Activated B cell treated with CpG ODN at 0.5 μM for 24 hours (primary cell): ENCODE data around the gene RNF31. TPM values are rescaled to one million over a fixed set of nuclear protein-coding genes. Genes with fewer than 3 reads are reported as not detected.

ENCODE experiments used
- ATAC-seq: fragments of 200-7000 bp; cut with Tn5 transposase; one replicate; pipeline ENCODE4 v1.10.0; 2021; ENCODE audit warnings: low read depth, mild to moderate bottlenecking, moderate library complexity
- CTCF ChIA-PET: fragments of 350-600 bp; sonication (Branson Sonifier 250); formaldehyde crosslinking; loops from one replicate; lab custom pipeline; 2021; ENCODE audit warnings: antibody characterized with exemption; lab: Charles Lee
- POLR2A ChIA-PET: fragments of 350-600 bp; sonication (Branson Sonifier 250); formaldehyde crosslinking; loops from one replicate; lab custom pipeline; 2021; ENCODE audit warnings: antibody characterized with exemption; lab: Charles Lee
- DNase-seq: peaks from one replicate; pipeline ENCODE4 v3.0.0; 2022
- H3K27ac Mint-ChIP-seq: one replicate; pipeline ENCODE4 v1.8.0; 2020; ENCODE audit warnings: mixed read lengths
- H3K27me3 Mint-ChIP-seq: one replicate; pipeline ENCODE4 v1.8.0; 2021; ENCODE audit warnings: mixed read lengths
- H3K36me3 Mint-ChIP-seq: one replicate; pipeline ENCODE4 v1.8.0; 2021; ENCODE audit warnings: low read depth, mixed read lengths
- H3K4me1 Mint-ChIP-seq: one replicate; pipeline ENCODE4 v1.8.0; 2021; ENCODE audit warnings: mixed read lengths
- H3K4me3 Mint-ChIP-seq: one replicate; pipeline ENCODE4 v1.8.0; 2020; ENCODE audit warnings: mild to moderate bottlenecking, mixed read lengths
- H3K9me3 Mint-ChIP-seq: one replicate; pipeline ENCODE4 v1.8.0; 2020; ENCODE audit warnings: mixed read lengths
- intact Hi-C: fragments of 100-400 bp; cut with micrococcal nuclease; formaldehyde crosslinking; loops from one replicate; pipeline ENCODE4 v1.15.1; 2024
- total RNA-seq: library from RNA; stranded (reverse); gene quantifications from 2 replicates; pipeline ENCODE4 v1.2.3, GENCODE V29; 2022
- TF ChIP-seq, protein P1 (sequence below): fragments of 200-600 bp; IDR thresholded peaks from one replicate; pipeline ENCODE4 v1.8.0; 2022; ENCODE audit warnings: antibody characterized with exemption, mild to moderate bottlenecking

RNF31 gene
- total RNA-seq, 1 donor from 2014 or later: 99.8 TPM

DNA sequence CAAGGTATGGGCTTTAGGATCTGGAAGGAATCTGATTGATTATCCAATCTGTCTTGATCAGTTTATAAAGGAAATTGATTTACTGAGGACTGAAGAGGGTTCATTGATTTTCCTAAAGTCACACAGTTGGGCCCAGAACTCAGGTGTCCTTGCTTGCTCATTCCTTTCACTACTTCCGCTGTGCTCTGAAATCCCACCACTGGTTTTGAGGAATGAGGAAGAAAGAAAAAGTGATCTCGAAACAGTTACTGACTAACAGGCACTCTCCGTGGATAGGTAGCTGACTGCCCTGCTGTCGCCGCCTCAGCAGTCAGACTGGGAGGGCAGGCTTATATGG is 16.9 kb upstream of the RNF31 start, which contains the start of gene FITM1:
TSS of gene FITM1 (plus strand) at position 280 of the 337 bp plus-strand sequence. CDS start 905 bp downstream, outside the sequence.
- POLR2A ChIA-PET: interaction anchor here (0.6 kb wide), 1 partner anchor 78 kb away, joined by 3 read pairs; the partner anchor contains the start of gene CARMIL3
- TF ChIP-seq, protein P1, sequence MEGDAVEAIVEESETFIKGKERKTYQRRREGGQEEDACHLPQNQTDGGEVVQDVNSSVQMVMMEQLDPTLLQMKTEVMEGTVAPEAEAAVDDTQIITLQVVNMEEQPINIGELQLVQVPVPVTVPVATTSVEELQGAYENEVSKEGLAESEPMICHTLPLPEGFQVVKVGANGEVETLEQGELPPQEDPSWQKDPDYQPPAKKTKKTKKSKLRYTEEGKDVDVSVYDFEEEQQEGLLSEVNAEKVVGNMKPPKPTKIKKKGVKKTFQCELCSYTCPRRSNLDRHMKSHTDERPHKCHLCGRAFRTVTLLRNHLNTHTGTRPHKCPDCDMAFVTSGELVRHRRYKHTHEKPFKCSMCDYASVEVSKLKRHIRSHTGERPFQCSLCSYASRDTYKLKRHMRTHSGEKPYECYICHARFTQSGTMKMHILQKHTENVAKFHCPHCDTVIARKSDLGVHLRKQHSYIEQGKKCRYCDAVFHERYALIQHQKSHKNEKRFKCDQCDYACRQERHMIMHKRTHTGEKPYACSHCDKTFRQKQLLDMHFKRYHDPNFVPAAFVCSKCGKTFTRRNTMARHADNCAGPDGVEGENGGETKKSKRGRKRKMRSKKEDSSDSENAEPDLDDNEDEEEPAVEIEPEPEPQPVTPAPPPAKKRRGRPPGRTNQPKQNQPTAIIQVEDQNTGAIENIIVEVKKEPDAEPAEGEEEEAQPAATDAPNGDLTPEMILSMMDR: no peak
- Mint-ChIP-seq H3K9me3 (no peaks in the 10 kb centered on the region), H3K27me3 (no peaks in the 10 kb centered on the region), H3K36me3 (peaks cover 3% of the 10 kb centered on the region), H3K4me3 (no peak within 1 kb of the TSS), H3K4me1 (peaks cover 30% of the 10 kb centered on the region), H3K27ac (no peak within 1 kb of the TSS)
- CTCF ChIA-PET: no interaction called here
- intact Hi-C loops: no loop called here
- DNase-seq: no peak
- ATAC-seq: no peak

DNA sequence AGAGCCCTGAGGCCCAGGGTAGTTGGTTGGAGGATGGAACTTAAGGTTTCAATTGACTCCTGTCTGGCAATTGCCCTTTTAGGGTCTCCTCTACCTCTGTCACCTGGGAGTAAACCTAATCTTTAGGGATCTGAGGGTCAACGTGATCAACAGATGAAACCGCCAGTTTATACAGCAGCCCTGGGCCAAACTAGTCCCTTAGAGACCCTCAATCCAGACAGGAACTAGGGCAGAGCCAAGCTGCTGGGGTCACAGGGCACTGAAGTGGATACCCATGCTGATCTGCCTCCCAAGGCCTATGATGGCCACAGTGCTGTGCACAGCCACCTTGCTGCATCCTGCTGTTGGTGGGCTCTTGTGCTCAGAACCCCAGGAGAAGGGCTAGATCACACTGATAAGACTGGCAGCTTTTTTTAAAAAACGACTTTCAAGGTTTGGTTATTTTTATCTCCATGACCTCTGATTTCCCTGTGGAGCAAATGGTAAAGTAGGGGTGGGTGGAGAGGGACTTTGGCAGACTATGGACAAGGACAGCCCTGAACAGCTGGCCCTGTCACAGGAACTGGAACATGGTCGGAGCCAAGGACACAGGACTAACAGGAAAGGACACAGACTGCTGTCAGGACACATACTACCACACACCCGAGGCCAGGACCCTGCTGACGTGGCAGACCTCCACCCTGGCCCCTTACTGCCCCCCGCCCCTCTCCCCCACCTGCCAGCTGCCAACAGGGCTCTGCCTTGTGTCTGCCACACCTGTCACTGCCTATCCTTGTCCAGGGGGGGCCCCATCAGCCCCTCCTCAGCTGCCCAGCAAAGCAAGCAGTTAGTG is 16.4 kb upstream of the RNF31 start:
- ChIA-PET CTCF (interaction anchor here (2.0 kb wide), 1 partner anchor 15 kb away, joined by 5 read pairs; the partner anchor contains the start of gene NRL), POLR2A (interaction anchor here (0.7 to 1.9 kb wide), 4 partner anchors 13 to 141 kb away, joined by 5 to 7 read pairs (median 6); partner anchors contain the start of genes DCAF11, IRF9 and NRL)
- Mint-ChIP-seq H3K4me3 (no peak overlapping the region), H3K27ac (no peak overlapping the region), H3K9me3 (no peaks in the 10 kb centered on the region), H3K36me3 (peaks cover 3% of the 10 kb centered on the region), H3K27me3 (no peaks in the 10 kb centered on the region), H3K4me1 (peaks cover 32% of the 10 kb centered on the region)
- intact Hi-C loops: no loop called here
- TF ChIP-seq, protein P1: no peak
- DNase-seq (no peak), ATAC-seq (no peak)

DNA sequence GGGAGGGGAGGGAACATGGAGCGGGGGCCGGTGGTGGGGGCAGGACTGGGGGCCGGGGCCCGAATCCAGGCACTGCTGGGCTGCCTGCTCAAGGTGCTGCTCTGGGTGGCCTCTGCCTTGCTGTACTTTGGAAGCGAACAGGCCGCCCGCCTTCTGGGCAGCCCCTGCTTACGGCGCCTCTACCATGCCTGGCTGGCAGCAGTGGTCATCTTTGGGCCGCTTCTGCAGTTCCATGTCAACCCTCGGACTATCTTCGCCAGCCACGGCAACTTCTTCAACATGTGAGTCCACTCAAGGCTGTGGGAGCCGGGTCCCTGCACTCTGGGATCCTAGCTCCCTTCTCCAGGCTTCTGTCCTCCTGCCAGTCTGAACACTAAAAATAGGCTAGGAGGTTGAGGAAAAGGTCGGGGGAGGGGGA is 15.7 kb upstream of the RNF31 start:
- ATAC-seq: no peak
- intact Hi-C loops: no loop called here
- CTCF ChIA-PET: interaction anchor here (2.0 kb wide), 1 partner anchor 16 kb away, joined by 5 read pairs; the partner anchor contains the start of gene NRL
- Mint-ChIP-seq H3K9me3 (no peaks in the 10 kb centered on the region), H3K4me1 (peaks cover 34% of the 10 kb centered on the region), H3K36me3 (peaks cover 5% of the 10 kb centered on the region), H3K27ac (no peak overlapping the region), H3K4me3 (no peak overlapping the region), H3K27me3 (no peaks in the 10 kb centered on the region)
- no peak for DNase-seq
- POLR2A ChIA-PET: interaction anchor here (0.7 to 1.9 kb wide), 4 partner anchors 14 to 142 kb away, joined by 5 to 7 read pairs (median 6); partner anchors contain the start of genes DCAF11, IRF9 and NRL
- TF ChIP-seq, protein P1: no peak

DNA sequence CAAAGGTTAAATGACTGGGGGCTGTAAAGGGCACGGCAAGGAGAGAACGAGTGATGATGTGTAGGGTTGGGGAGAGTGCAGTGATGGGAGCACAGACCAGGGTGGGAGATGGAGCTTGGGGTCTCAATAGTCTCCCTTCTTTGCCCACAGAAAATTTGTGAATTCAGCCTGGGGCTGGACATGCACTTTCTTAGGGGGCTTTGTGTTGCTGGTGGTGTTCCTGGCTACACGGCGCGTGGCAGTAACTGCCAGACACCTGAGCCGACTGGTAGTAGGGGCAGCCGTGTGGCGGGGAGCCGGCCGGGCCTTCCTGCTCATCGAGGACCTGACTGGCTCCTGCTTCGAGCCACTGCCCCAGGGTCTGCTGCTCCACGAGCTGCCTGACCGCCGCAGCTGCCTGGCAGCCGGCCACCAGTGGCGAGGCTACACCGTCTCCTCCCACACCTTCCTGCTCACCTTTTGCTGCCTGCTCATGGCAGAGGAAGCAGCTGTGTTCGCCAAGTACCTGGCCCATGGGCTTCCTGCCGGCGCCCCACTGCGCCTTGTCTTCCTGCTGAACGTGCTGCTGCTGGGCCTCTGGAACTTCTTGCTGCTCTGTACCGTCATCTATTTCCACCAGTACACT is 15.1 kb upstream of the RNF31 start:
- DNase-seq: no peak
- TF ChIP-seq, protein P1: no peak
- Mint-ChIP-seq H3K27ac (peak overlapping the region; percentile 50), H3K9me3 (no peaks in the 10 kb centered on the region), H3K27me3 (no peaks in the 10 kb centered on the region), H3K36me3 (peaks cover 11% of the 10 kb centered on the region), H3K4me3 (no peak overlapping the region), H3K4me1 (peaks cover 36% of the 10 kb centered on the region)
- POLR2A ChIA-PET: interaction anchor here (0.6 to 1.9 kb wide), 5 partner anchors 14 to 123 kb away, joined by 3 to 7 read pairs (median 3); partner anchors contain the start of genes DCAF11 and NRL
- ATAC-seq: no peak
- intact Hi-C loops: no loop called here
- CTCF ChIA-PET: interaction anchor here (2.0 kb wide), 1 partner anchor 17 kb away, joined by 5 read pairs; the partner anchor contains the start of gene NRL
